ENCODE results near the gene TMEM130.

DNA sequence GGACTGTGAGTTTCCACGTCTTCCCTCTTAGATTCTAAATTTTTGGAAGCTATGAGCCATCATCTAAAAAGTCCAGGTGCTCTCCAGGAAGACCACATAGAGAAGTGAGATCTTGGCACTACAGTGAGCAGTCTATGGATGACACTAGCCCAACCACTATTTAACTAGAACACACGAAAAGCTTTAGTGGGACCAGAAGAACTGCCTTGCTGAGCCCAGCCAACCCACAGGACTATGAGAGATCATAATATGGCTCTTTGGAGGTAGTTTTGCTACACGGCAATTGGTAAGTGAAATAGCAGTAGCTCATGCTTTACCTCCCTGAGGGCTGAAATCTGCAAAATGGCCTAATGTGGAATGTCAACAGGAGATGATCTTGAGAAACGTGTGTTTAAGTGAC is 68.8 kb downstream of the TMEM130 start:
- TF ChIP-seq EZH2phosphoT487 (IDR thresholded peaks at IDR 0.05; ENCODE audit: borderline replicate concordance, low read depth) (no peak), CTCF (IDR thresholded peaks at IDR 0.05) (no peak), JUND (IDR thresholded peaks at IDR 0.05) (no peak), USF2 (IDR thresholded peaks at IDR 0.05; ENCODE audit: borderline replicate concordance, low read depth, low read length) (no peak)

Data from SK-N-SH (cell line).